B cell (primary cell): ENCODE measurements around the gene DEGS1.

Source experiments
- CTCF ChIP-seq: fragments of 200-600 bp; IDR thresholded peaks from one replicate; pipeline ENCODE4 v1.8.0; 2022; ENCODE audit warnings: antibody characterized with exemption, mild to moderate bottlenecking
- EZH2 ChIP-seq: IDR thresholded peaks from 2 replicates; pipeline ENCODE4 v1.6.1; 2012; ENCODE audit warnings: borderline replicate concordance, low read depth, mild to moderate bottlenecking, moderate library complexity, low read length; ENCODE audit not compliant: insufficient read depth, poor library complexity, severe bottlenecking

DNA sequence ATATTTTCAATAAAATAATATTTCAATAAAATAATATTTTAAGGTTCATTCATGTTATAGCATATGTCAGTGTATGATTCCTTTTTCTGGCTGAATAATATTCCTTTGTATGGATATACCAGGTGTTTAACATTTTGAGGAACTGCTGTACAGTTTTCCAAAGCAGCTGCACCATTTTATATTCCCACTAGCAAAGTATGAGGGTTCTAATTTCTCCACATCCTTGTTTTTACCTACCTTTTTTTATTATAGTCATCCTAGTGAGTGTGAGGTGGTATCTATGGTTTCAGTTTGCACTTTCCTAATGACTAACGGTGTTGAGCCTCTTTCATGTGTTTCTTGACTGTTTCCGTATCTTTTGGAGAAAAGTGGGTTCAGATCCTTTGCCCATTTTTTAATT, 5.2 kb downstream of the DEGS1 start:
- TF ChIP-seq CTCF (no peak), EZH2 (no peak)
